OCI-LY7 (cell line): ENCODE data around the gene OSBP2. TPM values are rescaled to one million over a fixed set of nuclear protein-coding genes. Genes with fewer than 3 reads are reported as not detected.

Experiments used
- BruUV-seq: library from RNA; stranded (reverse); fragments of 400-500 nt; replicated peaks from 2 replicates; lab custom pipeline; 2021; lab: Mats Ljungman, UMichigan
- CTCF ChIA-PET: fragments of 300-600 bp; sonication (Branson Sonifier 250); formaldehyde crosslinking; loops from one replicate; lab custom pipeline; 2022; ENCODE audit warnings: antibody characterized with exemption; ENCODE audit not compliant: unreplicated experiment; lab: Charles Lee
- POLR2A ChIA-PET: fragments of 300-600 bp; sonication (Branson Sonifier 250); formaldehyde crosslinking; loops from one replicate; lab custom pipeline; 2022; ENCODE audit warnings: antibody characterized with exemption; lab: Charles Lee
- DNase-seq: peaks from one replicate; pipeline ENCODE4 v3.0.0-alpha.2; 2015; ENCODE audit warnings: low spot score
- H2AFZ ChIP-seq: fragments of 200-600 bp; sonication (generic), shearing (Covaris generic); 2 replicates; pipeline ENCODE4 v1.6.1; 2014; ENCODE audit warnings: mild to moderate bottlenecking, antibody characterized with exemption, low read length, moderate library complexity
- H3K27ac ChIP-seq: fragments of 200-600 bp; sonication (generic); 2 replicates; pipeline ENCODE4 v1.5.1; 2014; ENCODE audit warnings: mixed run types, low read depth, mild to moderate bottlenecking, moderate library complexity, low read length, inconsistent platforms; ENCODE audit not compliant: poor library complexity, severe bottlenecking
- H3K36me3 ChIP-seq: fragments of 200-600 bp; sonication (generic); 2 replicates; pipeline ENCODE4 v1.6.1; 2014; ENCODE audit warnings: mild to moderate bottlenecking, antibody characterized with exemption, low read length, moderate library complexity, mixed read lengths; ENCODE audit not compliant: insufficient read depth
- H3K4me1 ChIP-seq: fragments of 200-600 bp; sonication (generic); 2 replicates; pipeline ENCODE4 v1.5.1; 2014; ENCODE audit warnings: mild to moderate bottlenecking, low read length; ENCODE audit not compliant: insufficient read depth, poor library complexity, severe bottlenecking
- H3K4me2 ChIP-seq: fragments of 200-600 bp; sonication (generic); 2 replicates; pipeline ENCODE4 v1.6.1; 2014; ENCODE audit warnings: mild to moderate bottlenecking, low read length
- H3K4me3 ChIP-seq: fragments of 200-600 bp; sonication (generic); 2 replicates; pipeline ENCODE4 v1.5.1; 2014; ENCODE audit warnings: mild to moderate bottlenecking, low read depth, low read length; ENCODE audit not compliant: poor library complexity, severe bottlenecking
- H3K79me2 ChIP-seq: fragments of 200-600 bp; sonication (generic); 2 replicates; pipeline ENCODE4 v1.6.1; 2016; ENCODE audit warnings: low read depth, mild to moderate bottlenecking, low read length, moderate library complexity, mixed read lengths; ENCODE audit not compliant: insufficient read depth
- H3K9me2 ChIP-seq: fragments of 200-600 bp; sonication (generic); 2 replicates; pipeline ENCODE4 v1.6.1; 2016; ENCODE audit warnings: mild to moderate bottlenecking, low read length, mixed read lengths; ENCODE audit not compliant: insufficient read depth
- H3K9me3 ChIP-seq: fragments of 200-600 bp; sonication (generic); 2 replicates; pipeline ENCODE4 v1.6.1; 2014; ENCODE audit warnings: mild to moderate bottlenecking, mixed run types, low read length, mixed read lengths
- H4K20me1 ChIP-seq: fragments of 200-600 bp; sonication (generic); 2 replicates; pipeline ENCODE4 v1.6.1; 2014; ENCODE audit warnings: mild to moderate bottlenecking, antibody characterized with exemption, low read length, moderate library complexity, mixed read lengths; ENCODE audit not compliant: insufficient read depth
- CTCF ChIP-seq: fragments of 200-600 bp; sonication (generic); conservative IDR thresholded peaks from 2 replicates; pipeline ENCODE4 v1.5.1; 2014; ENCODE audit warnings: mild to moderate bottlenecking, antibody characterized with exemption, low read length, moderate library complexity, mixed read lengths
- EZH2phosphoT487 ChIP-seq: fragments of 200-600 bp; sonication (generic); IDR thresholded peaks from 2 replicates; pipeline ENCODE4 v1.6.1; 2018; ENCODE audit warnings: low read depth, borderline replicate concordance, mild to moderate bottlenecking, mixed run types, antibody characterized with exemption, low read length, moderate library complexity, mixed read lengths
- intact Hi-C: fragments of 100-400 bp; cut with micrococcal nuclease; formaldehyde crosslinking; loops from one replicate; pipeline ENCODE4 v1.10.0; 2022; ENCODE audit not compliant: unreplicated experiment
- total RNA-seq, 2 experiments: library from RNA; depleted of rRNA in 1 of 2; stranded (reverse); fragments of >200 nt in 1 of 2; shearing (Covaris generic) in 1 of 2; gene quantifications; 2 replicates each; pipeline ENCODE4 v1.2.3, GENCODE V29; 2014 to 2022

The OSBP2 gene
- total RNA-seq, 2 experiments from 2014 or later = 0.19 to 0.34 TPM

GRCh38 chr22:30923168-30923900, 228.7 kb downstream of the OSBP2 start:
- ChIA-PET CTCF (interaction anchor here (0.6 kb wide), 1 partner anchor 124 kb away, joined by 4 read pairs; no protein-coding TSS in a partner anchor), POLR2A (interaction anchor here (0.7 kb wide), 1 partner anchor 45 kb away, joined by 3 read pairs; the partner anchor contains the start of genes MORC2 and TUG1)
- no peaks in the 10 kb centered on the region for H3K9me3 ChIP-seq
- peaks cover 50% of the 10 kb centered on the region for H3K36me3 ChIP-seq
- H2AFZ ChIP-seq = no peak overlapping the region
- no peak overlapping the region for H3K4me2 ChIP-seq
- TF ChIP-seq EZH2phosphoT487 (no peak), CTCF (no peak)
- H4K20me1 ChIP-seq = no peaks in the 10 kb centered on the region
- H3K4me1 ChIP-seq = peaks cover 12% of the 10 kb centered on the region
- BruUV-seq = no TSS peak
- H3K9me2 ChIP-seq = no peaks in the 10 kb centered on the region
- no peak for DNase-seq
- H3K4me3 ChIP-seq = no peak overlapping the region
- intact Hi-C loops = no loop called here
- H3K79me2 ChIP-seq = peaks cover 16% of the 10 kb centered on the region; the same call in 1 of the 2 replicates
- no peak overlapping the region for H3K27ac ChIP-seq

GRCh38 chr22:30925667-30926066, 231.0 kb downstream of the OSBP2 start:
- Histone ChIP-seq H3K4me2 (no peak overlapping the region), H3K36me3 (peaks cover 67% of the 10 kb centered on the region), H3K9me2 (no peaks in the 10 kb centered on the region), H3K79me2 (peaks cover 5% of the 10 kb centered on the region; the same call in 1 of the 2 replicates), H4K20me1 (no peaks in the 10 kb centered on the region), H3K27ac (no peak overlapping the region), H3K9me3 (no peaks in the 10 kb centered on the region), H3K4me3 (no peak overlapping the region), H2AFZ (no peak overlapping the region), H3K4me1 (peaks cover 6% of the 10 kb centered on the region)
- no peak for DNase-seq
- POLR2A ChIA-PET = interaction anchor here (0.6 kb wide), 1 partner anchor 364 kb away, joined by 3 read pairs; no protein-coding TSS in a partner anchor
- intact Hi-C loops = no loop called here
- no TSS peak for BruUV-seq
- CTCF ChIA-PET = interaction anchor here (0.5 kb wide), 1 partner anchor 318 kb away, joined by 13 read pairs; the partner anchor contains the start of gene TCN2
- TF ChIP-seq CTCF = no peak
- no peak for TF ChIP-seq EZH2phosphoT487

GRCh38 chr22:30926706-30927105, 232.0 kb downstream of the OSBP2 start:
- no peak overlapping the region for H3K4me3 ChIP-seq
- no peaks in the 10 kb centered on the region for H3K79me2 ChIP-seq
- no peak overlapping the region for H2AFZ ChIP-seq
- peaks cover 6% of the 10 kb centered on the region for H3K4me1 ChIP-seq
- H3K27ac ChIP-seq = no peak overlapping the region
- CTCF ChIA-PET = no interaction called here
- DNase-seq = no peak
- BruUV-seq = no TSS peak
- H3K36me3 ChIP-seq = peaks cover 77% of the 10 kb centered on the region
- intact Hi-C loops = no loop called here
- POLR2A ChIA-PET = no interaction called here
- no peaks in the 10 kb centered on the region for H4K20me1 ChIP-seq
- no peaks in the 10 kb centered on the region for H3K9me2 ChIP-seq
- H3K9me3 ChIP-seq = no peaks in the 10 kb centered on the region
- H3K4me2 ChIP-seq = no peak overlapping the region
- TF ChIP-seq EZH2phosphoT487 (no peak), CTCF (no peak)
